Suprapubic skin (tissue), 4 donors: ENCODE results near the gene MID2. TPM values are rescaled to one million over a fixed set of nuclear protein-coding genes. Genes with fewer than 3 reads are reported as not detected.
"Not testable (repeated sequence)": the region's sequence is repeated elsewhere in the genome, so short reads cannot be mapped to it uniquely, and the experiment has no call there.

Experiments
- DNase-seq, 2 donors: peaks; one replicate each; pipeline ENCODE4 v3.0.0-alpha.2; 2019; ENCODE audit warnings: low spot score in 2 of 2
- H3K27ac ChIP-seq: fragments of 200-600 bp; sonication (generic); one replicate; pipeline ENCODE4 v1.5.1; 2019
- H3K27me3 ChIP-seq: fragments of 200-600 bp; sonication (generic); one replicate; pipeline ENCODE4 v1.5.1; 2019
- H3K36me3 ChIP-seq: fragments of 200-600 bp; sonication (generic); one replicate; pipeline ENCODE4 v1.5.1; 2019
- H3K4me1 ChIP-seq: fragments of 200-600 bp; sonication (generic); one replicate; pipeline ENCODE4 v1.5.1; 2019
- H3K4me3 ChIP-seq: fragments of 200-600 bp; sonication (generic); one replicate; pipeline ENCODE4 v1.5.1; 2019; ENCODE audit warnings: mild to moderate bottlenecking
- H3K9me3 ChIP-seq: fragments of 200-600 bp; sonication (generic); one replicate; pipeline ENCODE4 v1.5.1; 2019
- CTCF ChIP-seq, 2 donors: fragments of 200-600 bp in 1 of 2; fragments of 450-650 bp in 1 of 2; sonication (generic) in 1 of 2; IDR thresholded peaks; one replicate each; pipeline ENCODE4 v1.5.1; 2016 to 2019; ENCODE audit warnings: antibody characterized with exemption in 2 of 2, mild to moderate bottlenecking in 1 of 2, moderate library complexity in 1 of 2
- EP300 ChIP-seq: sonication (generic); formaldehyde crosslinking; IDR thresholded peaks from one replicate; pipeline ENCODE4 v1.6.1; 2017; ENCODE audit warnings: antibody characterized with exemption
- POLR2A ChIP-seq, 2 donors: fragments of 450-650 bp; IDR thresholded peaks; one replicate each; pipeline ENCODE4 v1.6.1; 2017; ENCODE audit warnings: antibody characterized with exemption in 2 of 2, mild to moderate bottlenecking in 2 of 2, moderate library complexity in 2 of 2
- POLR2AphosphoS5 ChIP-seq, 3 donors: sonication (generic); formaldehyde crosslinking; IDR thresholded peaks; one replicate each; pipeline ENCODE4 v1.6.1; 2017; ENCODE audit warnings: antibody characterized with exemption in 3 of 3
- WGBS: methylation state at CpG from one replicate; pipeline ENCODE4 v1.1.5; 2018; 5-methylcytosine and 5-hydroxymethylcytosine counted together
- total RNA-seq, 4 donors: library from RNA; depleted of rRNA; stranded (reverse); fragments of >200 nt; gene quantifications; one replicate each; pipeline ENCODE4 v1.1.0, GENCODE V29; 2016

The MID2 gene
- total RNA-seq, 4 donors from 2014 or later: 31.8 to 50.9 (median 36.1) TPM

DNA sequence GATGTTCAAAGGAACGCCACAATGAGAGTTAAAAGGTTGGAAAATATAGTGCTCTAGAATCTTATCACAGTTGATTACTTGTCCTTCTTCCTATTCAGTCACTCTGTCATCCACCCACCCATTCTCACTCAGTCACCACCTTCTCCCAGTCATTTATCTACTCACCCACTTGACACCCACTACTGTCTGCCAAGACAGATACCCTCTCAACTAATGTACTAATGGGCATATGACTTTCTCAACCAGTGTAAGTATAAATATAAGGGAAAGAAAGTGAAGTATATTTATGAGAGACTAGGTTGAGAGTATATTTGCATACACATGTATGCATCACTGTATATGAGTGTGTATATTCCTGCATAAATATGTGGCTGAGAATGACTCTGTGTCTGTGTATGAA is 20.0 kb downstream of the MID2 start:
- 48% methylated on average over 1 of the region's 1 CpG for WGBS

GRCh38 chrX:107848591-107848990 is 22.9 kb downstream of the MID2 start:
- H3K4me1 ChIP-seq: no peaks in the 10 kb centered on the region
- no peak for TF ChIP-seq EP300
- TF ChIP-seq POLR2AphosphoS5 (IDR thresholded peaks at IDR 0.05): no peak
- TF ChIP-seq POLR2A (IDR thresholded peaks at IDR 0.05): no peak
- TF ChIP-seq CTCF (IDR thresholded peaks at IDR 0.05): no peak
- no peak overlapping the region for H3K27ac ChIP-seq
- WGBS: 71% methylated on average over 2 of the region's 2 CpGs
- H3K9me3 ChIP-seq: no peaks in the 10 kb centered on the region
- H3K36me3 ChIP-seq: no peaks in the 10 kb centered on the region
- DNase-seq: no peak
- no peak overlapping the region for H3K4me3 ChIP-seq
- no peaks in the 10 kb centered on the region for H3K27me3 ChIP-seq

More for the DNA sequence above, 20.0 kb downstream of the MID2 start:
- Histone ChIP-seq H3K4me1 (no peaks in the 10 kb centered on the region), H3K27ac (no peak overlapping the region), H3K27me3 (no peaks in the 10 kb centered on the region), H3K36me3 (peaks cover 5% of the 10 kb centered on the region), H3K9me3 (no peaks in the 10 kb centered on the region), H3K4me3 (no peak overlapping the region)
- no peak for TF ChIP-seq EP300
- TF ChIP-seq CTCF (IDR thresholded peaks at IDR 0.05): no peak
- no peak for TF ChIP-seq POLR2AphosphoS5 (IDR thresholded peaks at IDR 0.05)
- no peak for TF ChIP-seq POLR2A (IDR thresholded peaks at IDR 0.05)
- no peak for DNase-seq

- TF ChIP-seq POLR2A (IDR thresholded peaks at IDR 0.05) (no peak), CTCF (IDR thresholded peaks at IDR 0.05) (no peak)
- no peaks in the 10 kb centered on the region for H3K4me1 ChIP-seq
- WGBS: 37% methylated on average over 5 of the region's 5 CpGs
- H3K27me3 ChIP-seq: no peaks in the 10 kb centered on the region
- no peak for DNase-seq
- no peaks in the 10 kb centered on the region for H3K9me3 ChIP-seq
- H3K36me3 ChIP-seq: no peaks in the 10 kb centered on the region
- H3K4me3 ChIP-seq: no peak overlapping the region
- H3K27ac ChIP-seq: no peak overlapping the region
Observed at GRCh38 chrX:107849747-107850421, 24.2 kb downstream of the MID2 start.

GRCh38 chrX:107850422-107850765 is 24.7 kb downstream of the MID2 start:
- 64% methylated on average over 2 of the region's 2 CpGs for WGBS
- no peak overlapping the region for H3K27ac ChIP-seq
- TF ChIP-seq POLR2A (IDR thresholded peaks at IDR 0.05) (no peak), POLR2AphosphoS5 (IDR thresholded peaks at IDR 0.05) (no peak), CTCF (IDR thresholded peaks at IDR 0.05) (no peak)
- no peaks in the 10 kb centered on the region for H3K4me1 ChIP-seq
- H3K4me3 ChIP-seq: no peak overlapping the region
- H3K36me3 ChIP-seq: no peaks in the 10 kb centered on the region
- DNase-seq: no peak
- H3K27me3 ChIP-seq: no peaks in the 10 kb centered on the region
- no peaks in the 10 kb centered on the region for H3K9me3 ChIP-seq

DNA sequence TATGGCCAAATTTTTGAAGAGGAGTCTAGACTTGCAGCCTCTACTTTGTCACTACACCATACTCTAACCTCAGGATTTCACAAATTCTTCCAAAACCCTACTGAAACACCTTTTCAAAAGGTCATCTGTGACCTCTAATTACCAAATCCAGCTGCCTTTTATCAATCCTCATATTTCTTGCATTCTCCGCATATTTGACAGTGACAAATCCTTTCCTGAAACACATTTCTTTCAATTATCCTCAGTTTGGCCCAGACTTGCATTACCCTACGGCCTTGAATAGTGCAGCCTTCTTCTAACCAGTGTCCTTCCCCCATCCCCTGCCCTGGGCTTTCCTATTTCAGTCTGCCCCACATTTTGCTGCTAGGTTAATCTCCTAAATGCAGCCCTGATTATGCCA is 25.5 kb downstream of the MID2 start:
- TF ChIP-seq CTCF (IDR thresholded peaks at IDR 0.05) (no peak), POLR2A (IDR thresholded peaks at IDR 0.05) (no peak), POLR2AphosphoS5 (IDR thresholded peaks at IDR 0.05) (no peak), EP300 (no peak)
- no peaks in the 10 kb centered on the region for H3K4me1 ChIP-seq
- 63% methylated on average over 2 of the region's 2 CpGs for WGBS
- H3K4me3 ChIP-seq: no peak overlapping the region
- DNase-seq: no peak
- H3K27ac ChIP-seq: no peak overlapping the region
- H3K9me3 ChIP-seq: no peaks in the 10 kb centered on the region
- H3K36me3 ChIP-seq: no peaks in the 10 kb centered on the region
- no peaks in the 10 kb centered on the region for H3K27me3 ChIP-seq

- H3K27me3 ChIP-seq, H3K27ac ChIP-seq, H3K4me3 ChIP-seq, H3K4me1 ChIP-seq, H3K9me3 ChIP-seq, DNase-seq, H3K36me3 ChIP-seq: not testable (repeated sequence)
- 87% methylated on average over 7 of the region's 7 CpGs for WGBS
Observed at GRCh38 chrX:107851665-107852064, 26.0 kb downstream of the MID2 start.
